GM18858 (cell line): Measurements from ENCODE around the gene KCNJ6.
"Not testable (repeated sequence)": the region's sequence is repeated elsewhere in the genome, so short reads cannot be mapped to it uniquely, and the experiment has no call there.

Source experiments
- ATAC-seq: cut with Tn5 transposase; IDR thresholded peaks from one replicate; pipeline ENCODE4 v1.9.1; 2021; ENCODE audit not compliant: unreplicated experiment

The KCNJ6 gene

DNA sequence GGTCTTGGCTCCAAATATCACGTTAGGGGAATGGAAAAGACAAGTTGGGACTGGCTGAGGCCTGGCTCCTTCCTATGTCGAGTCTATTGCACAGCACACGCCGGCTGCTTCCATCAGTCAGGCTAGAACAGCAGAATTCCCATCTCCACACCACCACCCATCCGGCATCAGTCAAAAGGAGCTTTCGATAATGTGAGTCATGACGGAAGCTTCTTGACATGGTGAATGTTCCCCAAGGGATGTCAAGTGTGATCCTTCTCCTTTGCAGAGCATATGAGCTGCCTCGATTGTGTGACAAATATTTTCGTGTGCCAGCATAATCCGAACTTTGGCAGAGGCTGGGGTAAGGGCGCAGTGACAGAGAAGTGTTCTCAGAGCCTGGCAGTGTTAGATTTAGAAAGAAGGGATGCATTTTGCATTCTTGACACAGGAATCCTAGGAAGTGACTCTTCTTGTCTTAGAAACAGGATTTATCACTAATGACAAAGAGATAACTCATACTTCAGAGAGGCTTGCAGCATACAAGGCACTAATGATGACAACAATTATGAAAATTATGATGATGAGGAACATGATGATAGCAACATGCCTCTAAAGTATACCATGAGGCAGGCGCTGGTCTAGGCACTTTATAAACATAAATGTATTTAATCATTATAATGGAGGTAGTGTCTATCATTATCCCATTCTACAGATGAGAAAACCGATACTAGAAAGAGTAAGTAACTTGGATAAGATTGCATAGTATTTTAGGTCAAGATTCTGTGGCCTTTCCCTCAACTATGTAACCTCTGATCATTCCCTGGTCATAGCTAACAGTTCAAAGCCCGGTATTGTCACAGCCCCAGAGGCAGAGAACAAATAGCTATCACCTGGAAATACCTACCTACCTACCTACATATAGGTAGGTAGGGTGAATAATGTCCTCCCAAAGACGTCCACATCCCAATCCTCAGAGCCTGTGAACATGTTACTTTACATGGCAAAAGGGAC is 135.0 kb downstream of the KCNJ6 start:
- ATAC-seq, result no peak

DNA sequence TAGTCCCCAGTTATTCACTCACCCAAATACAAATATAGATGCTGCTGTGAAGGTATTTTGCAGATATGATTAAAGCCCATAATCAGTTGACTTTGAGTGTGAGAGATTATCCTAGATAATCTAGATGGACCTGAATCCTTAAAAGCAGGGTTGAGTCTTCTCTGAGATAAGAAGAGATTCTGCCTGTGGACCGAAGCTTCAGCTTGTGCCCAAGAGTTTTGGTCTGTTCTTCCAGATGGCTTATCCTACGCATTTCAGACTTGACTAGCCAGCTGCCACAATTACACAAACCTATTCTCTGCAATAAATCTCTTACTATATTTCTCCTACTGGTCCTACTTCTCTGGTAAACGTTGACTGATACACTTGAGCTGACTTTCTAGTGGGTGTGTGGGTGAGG is 145.1 kb downstream of the KCNJ6 start:
- ATAC-seq, result no peak

DNA sequence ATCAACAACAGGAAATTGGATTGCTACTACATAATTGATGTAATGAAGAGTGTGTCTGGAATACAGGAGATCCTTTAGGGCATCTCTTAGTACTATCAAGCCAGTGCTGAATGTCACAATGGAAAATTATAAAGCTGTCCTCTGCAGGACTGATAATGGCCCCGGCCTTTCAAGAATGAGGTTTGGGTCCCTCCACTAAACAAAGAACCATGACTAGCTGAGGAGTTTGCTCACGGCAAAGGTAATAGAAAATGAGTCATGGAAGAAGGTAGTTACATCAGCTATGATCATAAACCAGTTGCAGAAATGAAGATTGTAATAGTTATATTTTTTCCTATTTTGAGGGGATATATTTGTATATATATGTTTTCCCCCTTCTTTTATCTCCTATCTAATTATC is 145.8 kb downstream of the KCNJ6 start:
- no peak for ATAC-seq

GRCh38 chr21:37769656-37770055 is 146.6 kb downstream of the KCNJ6 start:
- ATAC-seq, result no peak

DNA sequence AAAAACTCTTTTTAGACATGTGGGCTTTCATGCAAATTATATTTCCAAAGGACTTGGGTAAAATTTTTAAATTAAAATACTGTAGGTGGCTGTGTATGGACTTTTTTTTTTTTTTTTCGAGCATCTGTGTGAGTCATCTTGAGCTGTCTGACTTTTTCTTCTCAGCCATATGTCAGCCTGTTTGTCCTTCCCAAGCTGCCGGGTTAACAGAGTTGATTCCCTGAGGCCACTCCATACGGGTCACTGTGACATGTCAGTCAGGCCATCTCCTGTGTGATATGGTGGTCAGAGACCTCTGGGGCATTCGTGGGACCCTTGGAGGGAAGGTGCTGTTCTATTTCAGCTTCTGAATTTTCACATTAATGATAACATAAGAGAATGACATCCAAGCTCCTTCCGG is 148.3 kb downstream of the KCNJ6 start:
- no peak for ATAC-seq

GRCh38 chr21:37766129-37766528 is 150.1 kb downstream of the KCNJ6 start:
- ATAC-seq, result no peak

GRCh38 chr21:37765221-37765900 is 150.9 kb downstream of the KCNJ6 start:
- no peak for ATAC-seq

DNA sequence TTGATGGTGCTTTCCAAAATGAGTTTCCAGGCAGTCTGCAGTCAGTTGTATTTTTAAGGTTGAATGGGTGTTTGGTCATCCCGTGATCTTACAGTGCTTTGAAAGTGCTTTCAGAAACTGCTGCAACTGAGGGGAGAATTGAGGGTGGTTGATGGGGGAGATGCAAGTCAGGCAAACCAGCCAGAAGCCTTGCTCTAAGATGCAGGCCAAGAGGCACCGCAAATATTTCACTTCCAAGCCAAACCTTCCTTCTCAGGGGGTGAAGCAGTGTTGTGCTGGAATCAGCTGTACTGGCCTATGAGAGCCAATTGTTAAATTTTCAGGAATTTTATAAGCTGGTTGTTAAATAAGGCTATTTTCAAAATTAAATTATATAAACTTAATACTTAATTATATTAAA is 151.6 kb downstream of the KCNJ6 start:
- no peak for ATAC-seq

GRCh38 chr21:37763298-37763697 is 153.0 kb downstream of the KCNJ6 start:
- no peak for ATAC-seq

DNA sequence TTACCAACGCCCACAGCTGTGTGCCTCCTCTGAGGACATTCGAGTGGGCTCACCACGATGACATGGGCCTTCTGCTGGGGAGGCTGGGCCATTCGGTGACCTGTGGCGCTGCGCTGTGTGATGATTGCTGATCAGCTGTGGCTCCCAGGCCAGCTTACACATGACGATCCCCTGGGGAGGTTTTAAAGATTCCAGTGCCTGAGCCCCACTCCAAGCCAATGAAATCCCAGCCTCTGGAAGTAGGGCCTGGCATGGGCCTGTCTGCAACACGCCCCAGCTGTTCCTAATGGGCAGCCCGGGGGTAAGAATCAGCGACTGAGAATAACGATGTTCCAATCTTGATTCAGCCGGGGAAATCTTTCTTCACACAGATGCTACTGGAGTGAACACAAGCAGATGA is 153.7 kb downstream of the KCNJ6 start:
- no peak for ATAC-seq

GRCh38 chr21:37761406-37761805 is 154.9 kb downstream of the KCNJ6 start:
- ATAC-seq, result not testable (repeated sequence)

DNA sequence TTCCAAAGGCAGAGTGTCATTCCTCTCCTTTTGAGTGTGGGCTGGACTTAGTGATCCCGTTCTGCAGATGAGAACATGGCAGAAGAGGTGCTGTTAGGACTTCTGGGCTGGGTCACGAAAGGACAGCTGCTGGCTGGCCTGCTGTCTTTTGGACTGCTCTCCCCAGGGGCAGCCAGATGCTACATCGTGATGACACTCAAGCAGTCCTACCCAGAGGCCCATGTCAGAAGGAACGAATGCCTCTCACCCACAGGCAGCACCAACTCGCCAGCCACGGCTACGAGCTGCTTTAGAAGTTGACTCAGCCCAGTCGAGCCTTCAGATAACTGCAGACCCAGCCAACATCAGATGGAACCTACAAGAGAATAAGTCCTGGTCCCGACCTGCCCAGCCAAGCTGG is 156.5 kb downstream of the KCNJ6 start:
- no peak for ATAC-seq

DNA sequence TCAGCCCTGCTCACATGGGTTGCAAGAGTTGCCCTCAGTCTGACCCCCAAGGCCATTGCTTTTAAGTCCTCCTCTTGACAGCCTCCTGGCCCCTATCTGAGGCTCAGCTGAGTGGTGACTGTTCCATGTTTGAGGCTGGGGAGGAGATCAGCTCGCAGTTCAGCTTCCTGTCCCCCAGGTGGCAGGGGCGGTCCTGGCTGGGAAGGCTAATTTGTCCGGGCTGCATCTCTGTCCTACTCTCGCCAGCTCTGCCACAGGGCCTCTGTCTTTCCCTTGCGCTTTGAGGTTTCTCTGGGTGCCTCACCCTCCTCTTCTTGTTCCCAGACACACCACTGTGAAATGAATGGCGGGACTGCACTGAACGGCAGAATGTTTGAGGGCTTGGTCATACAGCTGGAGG is 157.3 kb downstream of the KCNJ6 start:
- ATAC-seq, result no peak

DNA sequence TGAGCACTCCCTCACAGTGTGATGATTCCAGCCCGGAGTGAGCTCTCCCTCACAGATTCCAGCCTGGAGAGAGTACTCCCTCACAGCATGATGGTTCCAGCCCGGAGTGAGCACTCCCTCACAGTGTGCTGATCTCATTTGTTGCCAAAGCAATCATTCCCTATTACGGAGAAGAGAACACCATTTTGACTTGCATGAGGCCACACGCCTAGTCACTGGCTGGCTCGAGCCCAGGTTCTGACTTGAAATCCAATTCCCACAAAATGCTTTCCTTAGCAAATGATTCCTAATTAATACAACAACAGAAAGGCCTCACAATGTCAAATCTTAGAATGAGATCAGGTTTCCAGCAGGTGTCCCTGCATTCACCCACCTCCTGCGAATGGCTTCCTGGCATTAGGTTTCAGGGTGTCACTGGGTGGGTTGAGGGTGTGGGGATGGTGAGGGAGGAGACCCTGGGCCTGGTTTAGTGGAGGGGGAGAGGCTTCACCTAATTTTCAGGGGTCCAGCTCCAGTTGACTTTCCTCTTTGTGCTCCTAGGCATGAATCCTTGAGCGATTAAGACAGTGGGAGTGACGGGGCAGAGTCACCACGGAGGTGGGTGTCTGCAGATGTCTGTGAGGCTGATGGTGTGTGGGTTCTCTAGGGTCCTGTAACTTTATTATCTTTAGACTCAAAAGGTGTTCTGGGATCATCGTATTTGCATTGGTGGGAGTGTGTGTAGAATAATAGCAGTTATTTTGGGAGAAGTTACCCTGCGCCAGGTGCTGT is 158.5 kb downstream of the KCNJ6 start:
- ATAC-seq, result no peak

DNA sequence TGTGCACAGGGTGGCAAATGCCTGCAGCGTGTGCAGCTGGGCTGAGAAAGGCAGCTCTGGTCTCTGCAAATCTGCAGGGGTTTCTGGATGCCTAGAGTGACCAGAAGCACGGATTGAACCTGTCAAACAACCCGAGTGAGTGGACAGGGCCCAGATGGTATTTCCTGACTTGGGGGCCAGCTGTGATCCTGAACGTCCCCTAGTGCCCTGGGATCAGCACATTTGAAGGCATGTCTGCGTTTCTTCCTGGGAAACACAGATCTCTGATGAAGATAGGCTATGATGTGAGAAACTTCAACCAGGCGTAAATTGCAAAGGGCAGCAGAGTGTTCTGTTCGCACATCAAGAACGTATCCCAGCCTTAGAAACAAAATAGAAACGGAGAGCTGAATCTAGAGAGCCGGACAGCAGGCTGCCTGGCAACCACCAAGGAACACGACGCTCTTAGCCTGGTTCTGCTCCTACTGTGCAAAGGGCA is 163.1 kb downstream of the KCNJ6 start:
- ATAC-seq, result no peak

DNA sequence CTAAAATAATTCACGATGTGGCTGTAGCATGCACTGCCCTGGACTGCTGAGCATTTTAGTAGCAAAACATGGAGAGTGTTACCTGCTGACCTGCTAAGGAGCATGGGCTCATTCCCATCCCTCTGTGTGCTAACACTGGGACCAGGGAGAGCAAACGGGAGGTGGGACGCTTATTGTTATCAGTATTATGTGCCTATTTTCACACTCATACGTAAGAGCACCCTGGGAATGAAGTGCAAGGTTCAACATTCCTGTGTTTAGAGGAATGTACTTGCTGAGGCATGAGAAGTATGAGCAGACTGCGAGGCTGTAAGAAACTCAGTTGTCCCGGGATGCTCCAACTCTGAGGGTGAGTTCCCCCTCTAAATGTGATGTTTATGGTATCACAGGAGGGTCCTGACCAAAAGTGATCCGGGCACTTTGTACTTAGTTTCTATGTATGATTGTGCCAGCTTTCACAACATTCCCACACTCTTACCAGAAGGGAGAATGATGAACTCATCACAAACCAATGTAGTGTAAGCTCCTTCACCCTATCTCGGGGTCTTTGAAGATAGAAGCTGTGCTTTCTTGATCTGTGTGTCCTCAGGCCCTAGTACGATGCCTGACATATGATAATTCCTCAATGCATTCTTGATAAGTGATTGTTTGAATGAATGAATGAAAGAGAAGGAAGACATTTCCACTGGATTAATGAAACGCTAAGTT is 164.8 kb downstream of the KCNJ6 start:
- ATAC-seq, result no peak

- no peak for ATAC-seq
Observed at GRCh38 chr21:37749132-37749531, 167.1 kb downstream of the KCNJ6 start.

GRCh38 chr21:37748351-37748750 is 167.9 kb downstream of the KCNJ6 start:
- no peak for ATAC-seq

DNA sequence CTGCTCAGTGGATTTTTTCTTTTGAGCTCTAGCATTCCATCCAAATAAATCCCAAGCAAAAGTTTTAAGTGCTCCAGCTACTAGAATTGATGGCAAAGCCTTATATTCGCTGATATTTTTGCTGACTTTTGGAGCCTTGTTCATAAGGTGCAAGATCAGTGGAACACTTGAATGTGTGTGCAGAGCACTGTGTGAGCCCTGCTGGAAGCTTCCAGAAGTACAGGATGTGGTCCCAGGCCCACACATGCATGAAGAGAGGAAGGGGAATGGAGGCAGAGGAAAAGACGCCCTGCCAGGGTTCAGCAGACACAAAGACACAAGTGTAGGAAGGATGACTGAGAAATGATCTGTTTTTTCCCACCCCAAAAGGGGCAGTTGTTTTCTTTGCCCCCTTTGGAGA is 169.4 kb downstream of the KCNJ6 start:
- no peak for ATAC-seq

GRCh38 chr21:37744551-37744950 is 171.7 kb downstream of the KCNJ6 start:
- ATAC-seq, result no peak

DNA sequence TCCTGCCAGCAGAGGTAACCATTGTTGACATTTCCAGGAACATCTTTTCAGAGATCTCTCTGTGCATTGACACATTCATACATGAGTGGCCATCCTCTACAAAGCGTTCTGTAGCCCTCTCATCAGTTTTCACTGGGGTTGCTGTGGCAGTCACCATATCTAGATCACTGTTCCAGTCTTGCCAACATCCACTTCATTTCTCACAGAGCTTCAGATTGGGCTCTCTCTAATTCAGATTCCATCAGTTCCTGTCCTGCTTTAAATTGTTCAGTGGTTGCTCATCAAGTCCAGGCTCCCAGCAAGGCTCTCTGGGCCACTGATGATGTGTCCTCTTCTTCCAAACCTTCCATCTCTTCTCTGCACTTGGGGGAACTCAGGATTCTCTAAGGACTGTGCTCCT is 173.7 kb downstream of the KCNJ6 start:
- ATAC-seq, result no peak
